SK-N-MC (cell line): ENCODE results near the gene SBF2.

Experiments
- EZH2 ChIP-seq: fragments of 200-600 bp; sonication (generic); IDR thresholded peaks from one replicate; pipeline ENCODE4 v1.6.1; 2017; ENCODE audit warnings: antibody characterized with exemption
- POLR2AphosphoS5 ChIP-seq: IDR thresholded peaks from 2 replicates; pipeline ENCODE4 v1.6.1; 2012; ENCODE audit warnings: mild to moderate bottlenecking, low read depth, low read length, borderline replicate concordance

- no peak for TF ChIP-seq EZH2
- TF ChIP-seq POLR2AphosphoS5, result no peak
Measured at GRCh38 chr11:10087186-10087922, 206.7 kb downstream of the SBF2 start.
